ENCODE results near the gene NR4A3. TPM values are rescaled to one million over a fixed set of nuclear protein-coding genes. Genes with fewer than 3 reads are reported as not detected.

The NR4A3 gene
- total RNA-seq, 4 donors from 2014 or later: 0.63 to 1.8 (median 1.3) TPM

GRCh38 chr9:99906403-99907207, 84.9 kb downstream of the NR4A3 start, which contains the start of gene STX17:
Gene STX17 (plus strand): TSS chr9:99906654. CDS start chr9:99915240, 8,586 bp downstream.
- WGBS, 2 donors: 0% methylated on average over 39 to 40 of the region's 76 CpGs
- peak in 1 of 2 donors; percentile 11 for TF ChIP-seq POLR2A (IDR thresholded peaks at IDR 0.05)
- TF ChIP-seq, protein P1, sequence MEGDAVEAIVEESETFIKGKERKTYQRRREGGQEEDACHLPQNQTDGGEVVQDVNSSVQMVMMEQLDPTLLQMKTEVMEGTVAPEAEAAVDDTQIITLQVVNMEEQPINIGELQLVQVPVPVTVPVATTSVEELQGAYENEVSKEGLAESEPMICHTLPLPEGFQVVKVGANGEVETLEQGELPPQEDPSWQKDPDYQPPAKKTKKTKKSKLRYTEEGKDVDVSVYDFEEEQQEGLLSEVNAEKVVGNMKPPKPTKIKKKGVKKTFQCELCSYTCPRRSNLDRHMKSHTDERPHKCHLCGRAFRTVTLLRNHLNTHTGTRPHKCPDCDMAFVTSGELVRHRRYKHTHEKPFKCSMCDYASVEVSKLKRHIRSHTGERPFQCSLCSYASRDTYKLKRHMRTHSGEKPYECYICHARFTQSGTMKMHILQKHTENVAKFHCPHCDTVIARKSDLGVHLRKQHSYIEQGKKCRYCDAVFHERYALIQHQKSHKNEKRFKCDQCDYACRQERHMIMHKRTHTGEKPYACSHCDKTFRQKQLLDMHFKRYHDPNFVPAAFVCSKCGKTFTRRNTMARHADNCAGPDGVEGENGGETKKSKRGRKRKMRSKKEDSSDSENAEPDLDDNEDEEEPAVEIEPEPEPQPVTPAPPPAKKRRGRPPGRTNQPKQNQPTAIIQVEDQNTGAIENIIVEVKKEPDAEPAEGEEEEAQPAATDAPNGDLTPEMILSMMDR (IDR thresholded peaks at IDR 0.05): no peak
- intact Hi-C loops (cut with DNase I; ENCODE audit: low total_unique reads): loop anchor here (5.0 kb wide), 1 partner anchor 84 kb away; the partner anchor contains the start of gene NR4A3
- peak within 1 kb of the TSS; percentile 92 for H3K4me3 ChIP-seq (ENCODE audit: low read depth, poor library complexity, severe bottlenecking)
- DNase-seq (ENCODE audit: low spot score in 2 of 2): peak; percentile 47 to 95

DNA sequence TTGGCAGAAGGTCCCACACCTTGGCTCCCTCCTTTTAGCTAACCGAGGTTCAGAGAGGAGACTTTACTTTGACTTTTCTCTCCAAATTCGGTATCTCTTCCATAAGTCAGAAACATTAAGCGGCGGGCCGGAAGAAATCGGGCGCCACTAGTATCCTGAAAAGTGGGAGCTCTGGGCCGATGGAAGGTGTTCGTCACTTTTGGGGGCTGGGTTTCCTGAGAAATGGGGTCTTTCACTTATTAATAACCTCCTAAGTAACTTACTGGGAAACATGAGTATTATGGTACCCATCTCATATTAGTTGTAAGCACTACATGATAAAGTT, 85.5 kb downstream of the NR4A3 start:
- H3K4me3 ChIP-seq (ENCODE audit: low read depth, poor library complexity, severe bottlenecking): peak overlapping the region; percentile 92
- 1 to 3% methylated on average over 9 of the region's 9 CpGs for WGBS, 2 donors
- no peak for DNase-seq (ENCODE audit: low spot score in 2 of 2)
- intact Hi-C loops (cut with DNase I; ENCODE audit: low total_unique reads): loop anchor here (5.0 kb wide), 1 partner anchor 85 kb away; the partner anchor contains the start of gene NR4A3
- no peak for TF ChIP-seq POLR2A (IDR thresholded peaks at IDR 0.05)
- TF ChIP-seq, protein P1 (IDR thresholded peaks at IDR 0.05): no peak

DNA sequence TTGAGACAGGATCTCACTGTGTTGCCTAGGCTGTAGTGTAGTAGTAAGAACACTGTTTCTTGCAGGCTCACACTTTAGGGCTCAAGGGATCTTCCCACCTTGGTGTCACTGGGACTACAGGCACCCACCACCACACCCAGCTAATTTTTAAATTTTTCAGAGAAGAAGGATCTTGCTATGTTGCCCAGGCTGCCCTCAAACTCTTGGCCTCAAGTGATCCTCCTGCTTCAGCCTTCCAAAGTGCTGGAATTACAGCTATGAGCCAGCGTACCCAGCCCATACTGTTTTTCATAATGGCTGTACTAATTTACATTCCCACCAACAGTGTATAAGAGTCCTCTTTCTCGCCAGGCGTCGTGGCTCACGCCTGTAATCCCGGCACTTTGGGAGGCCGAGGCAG, 89.9 kb downstream of the NR4A3 start:
- TF ChIP-seq, protein P1 (IDR thresholded peaks at IDR 0.05): no peak
- no peak for TF ChIP-seq POLR2A (IDR thresholded peaks at IDR 0.05)
- DNase-seq (ENCODE audit: low spot score in 2 of 2): no peak
- no peak overlapping the region for H3K4me3 ChIP-seq (ENCODE audit: low read depth, poor library complexity, severe bottlenecking)
- WGBS, 2 donors: 97 to 98% methylated on average over 7 of the region's 7 CpGs
- intact Hi-C loops (cut with DNase I; ENCODE audit: low total_unique reads): no loop called here

Other genes starting within 250 kb of the NR4A3 start
- 10 to 100 TPM; 30.7 to 42.9 (median 34.3) TPM for gene STX17, start 84.8 kb downstream of the NR4A3 start, total RNA-seq

Measured in lower leg skin (tissue), 4 donors.